HT1080 (cell line): ENCODE measurements around the gene FNDC10. TPM values are rescaled to one million over a fixed set of nuclear protein-coding genes. Genes with fewer than 3 reads are reported as not detected.

Source experiments
- DNase-seq: peaks from one replicate; pipeline ENCODE4 v3.0.0-alpha.2; 2015; ENCODE audit warnings: low read depth
- total RNA-seq: library from RNA; depleted of rRNA; stranded (reverse); fragments of >200 nt; shearing (Covaris generic); gene quantifications from 2 replicates; pipeline ENCODE4 v1.2.3, GENCODE V29; 2014

FNDC10 gene
- total RNA-seq, 1 experiment from 2014 or later: 0.66 TPM

DNA sequence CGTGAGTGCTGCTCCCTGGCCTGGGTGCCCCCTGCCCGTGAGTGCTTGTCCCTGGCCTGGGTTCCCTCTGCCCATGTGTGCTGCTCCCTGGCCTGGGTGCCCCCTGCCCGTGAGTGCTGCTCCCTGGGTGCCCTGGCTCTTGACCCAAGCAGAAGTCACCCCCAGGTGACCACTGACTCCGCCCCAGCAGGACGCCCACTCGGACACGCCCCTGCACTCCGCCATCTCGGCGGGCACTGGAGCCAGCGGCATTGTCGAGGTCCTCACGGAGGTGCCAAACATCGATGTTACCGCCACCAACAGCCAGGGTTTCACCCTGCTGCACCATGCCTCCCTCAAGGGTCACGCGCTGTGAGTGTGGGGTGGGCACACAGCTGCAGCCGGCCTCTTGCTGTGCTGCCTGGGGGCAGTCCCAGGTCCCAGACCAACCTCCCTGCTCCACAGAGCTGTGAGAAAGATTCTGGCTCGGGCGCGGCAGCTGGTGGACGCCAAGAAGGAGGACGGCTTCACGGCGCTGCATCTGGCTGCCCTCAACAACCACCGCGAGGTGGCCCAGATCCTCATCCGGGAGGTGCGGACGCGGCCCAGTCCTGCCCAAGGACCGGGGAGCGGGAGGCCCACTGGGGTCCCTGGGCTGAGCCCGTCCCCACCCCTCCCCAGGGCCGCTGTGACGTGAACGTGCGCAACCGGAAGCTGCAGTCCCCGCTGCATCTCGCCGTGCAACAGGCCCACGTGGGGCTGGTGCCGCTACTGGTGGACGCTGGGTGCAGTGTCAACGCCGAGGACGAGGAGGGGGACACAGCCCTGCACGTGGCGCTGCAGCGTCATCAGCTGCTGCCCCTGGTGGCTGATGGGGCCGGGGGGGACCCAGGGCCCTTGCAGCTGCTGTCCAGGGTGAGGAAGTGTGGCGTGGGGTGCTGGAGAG lies 28.2 kb upstream of the FNDC10 start:
- DNase-seq: no peak

- DNase-seq: no peak
Observed at GRCh38 chr1:1627261-1627828, 27.4 kb upstream of the FNDC10 start.

- DNase-seq: no peak
Observed at GRCh38 chr1:1626207-1627141, 26.5 kb upstream of the FNDC10 start.

DNA sequence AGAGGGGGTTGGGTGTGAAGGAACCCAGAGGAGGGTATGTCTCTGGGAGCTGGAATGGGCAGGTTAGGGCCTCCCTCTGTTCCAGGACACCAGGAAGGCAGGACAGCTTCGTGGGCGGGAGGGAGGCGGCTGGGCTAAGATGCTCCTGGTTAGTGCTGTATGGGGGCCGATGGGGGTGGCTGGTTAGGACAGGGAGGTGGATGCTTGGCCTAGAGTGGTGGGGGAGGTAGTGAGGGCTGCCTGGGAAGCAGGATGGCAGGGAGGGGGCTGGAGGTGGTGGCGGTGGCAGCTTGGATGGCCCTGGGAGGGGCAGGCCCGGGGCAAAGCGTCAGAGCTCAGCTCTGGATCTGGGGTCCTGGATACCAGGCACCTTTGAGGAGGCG lies 25.9 kb upstream of the FNDC10 start:
- DNase-seq: no peak

GRCh38 chr1:1625404-1625775 lies 25.5 kb upstream of the FNDC10 start:
- DNase-seq: no peak

GRCh38 chr1:1624443-1625403 lies 24.8 kb upstream of the FNDC10 start:
- no peak for DNase-seq

- no peak for DNase-seq
Observed at GRCh38 chr1:1623631-1624442, 23.9 kb upstream of the FNDC10 start.

- no peak for DNase-seq
Observed at GRCh38 chr1:1623181-1623630, 23.3 kb upstream of the FNDC10 start.

DNA sequence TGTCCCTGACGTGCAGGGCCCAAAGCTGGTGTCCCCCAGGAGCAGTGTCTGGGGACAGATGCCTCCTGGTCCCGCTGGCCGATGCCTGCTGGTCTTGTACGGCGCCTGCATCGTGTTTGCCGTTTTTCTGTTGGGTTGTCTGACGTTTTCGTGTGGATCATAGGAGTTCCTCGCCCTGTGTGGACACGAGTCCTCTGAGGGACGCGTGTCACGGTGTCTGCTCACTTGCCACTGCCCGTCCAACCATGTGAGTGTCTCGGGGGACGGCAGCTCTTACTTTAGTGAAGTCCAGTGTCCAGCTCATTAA lies 22.8 kb upstream of the FNDC10 start:
- DNase-seq: no peak

DNA sequence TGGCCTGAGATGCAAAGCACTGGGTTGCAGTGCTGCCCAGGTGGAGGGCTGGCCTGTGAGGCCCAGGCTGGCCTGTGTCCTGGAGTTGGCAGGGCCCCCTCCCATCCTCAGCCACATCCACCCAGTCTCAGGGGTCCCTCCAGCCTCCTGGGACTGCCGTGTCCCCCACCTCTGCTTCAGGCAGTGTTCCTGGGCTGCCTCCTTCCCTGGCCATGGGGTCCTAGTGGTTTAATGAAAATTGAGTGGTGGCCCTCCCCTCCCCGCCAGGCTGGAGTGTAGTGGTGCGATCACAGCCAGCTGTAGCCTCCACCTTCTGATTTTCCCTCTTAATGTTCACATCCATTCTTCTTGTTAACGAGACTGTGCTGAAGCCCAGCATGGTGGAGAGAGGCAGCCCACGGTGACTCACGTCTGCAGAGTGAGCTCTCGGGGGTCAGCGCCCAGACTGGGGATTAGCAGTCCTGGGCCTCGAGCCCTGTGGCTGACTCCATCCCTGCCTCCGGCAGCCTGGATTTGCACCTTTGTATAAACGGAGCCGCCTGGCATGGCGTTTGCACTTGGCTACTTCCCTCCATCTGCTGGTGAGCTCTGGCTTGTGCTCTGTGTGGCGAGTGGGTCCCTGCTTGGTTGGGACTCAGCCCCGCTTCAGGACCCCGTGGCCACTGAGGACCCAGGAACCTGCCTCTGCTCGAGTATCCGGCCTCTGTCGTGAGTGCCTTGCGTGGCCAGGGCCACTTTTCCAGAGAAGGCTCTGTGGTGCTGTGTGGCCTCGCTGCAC lies 22.3 kb upstream of the FNDC10 start:
- DNase-seq: no peak

DNA sequence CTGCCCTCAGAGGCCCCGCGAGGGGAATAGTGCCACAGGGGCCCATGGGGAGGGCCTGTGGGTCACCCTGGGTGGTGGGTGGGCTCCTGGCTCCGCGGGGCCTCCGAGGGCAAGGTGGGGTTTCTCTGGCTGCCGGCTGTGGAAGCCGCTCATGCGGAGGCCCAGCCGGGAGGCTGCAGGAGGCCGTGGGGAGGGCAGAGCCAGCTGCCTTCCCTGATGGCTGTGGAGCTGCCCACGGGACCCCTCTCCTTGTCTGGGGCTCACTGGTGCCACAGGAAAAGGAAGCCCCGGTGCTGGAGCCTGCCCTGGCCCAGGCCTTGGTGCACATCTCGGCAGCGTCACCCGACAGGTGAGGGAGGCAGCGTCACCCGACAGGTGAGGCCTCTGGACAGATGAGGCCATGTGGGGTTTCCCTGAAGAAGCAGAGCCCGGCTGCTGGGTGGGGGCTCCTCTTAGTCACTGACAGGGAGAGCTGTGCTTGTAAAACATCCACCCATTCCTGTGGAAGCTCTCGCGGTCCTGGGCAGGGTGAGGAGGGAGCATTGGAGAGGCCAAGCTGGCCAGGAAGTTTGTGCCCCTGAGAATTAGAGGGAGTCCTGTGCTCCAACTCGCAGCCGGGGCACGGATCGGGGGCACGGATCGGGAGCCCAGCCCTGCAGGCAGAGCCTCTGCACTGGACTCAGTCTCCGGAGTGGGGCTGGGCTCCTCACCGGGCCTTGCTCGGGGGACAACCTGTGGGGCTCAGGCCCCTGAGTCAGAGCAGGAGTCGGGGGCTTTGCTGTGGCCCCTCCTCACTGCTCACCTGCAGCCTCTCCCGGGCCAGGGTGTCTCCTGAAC lies 21.5 kb upstream of the FNDC10 start:
- no peak for DNase-seq

DNA sequence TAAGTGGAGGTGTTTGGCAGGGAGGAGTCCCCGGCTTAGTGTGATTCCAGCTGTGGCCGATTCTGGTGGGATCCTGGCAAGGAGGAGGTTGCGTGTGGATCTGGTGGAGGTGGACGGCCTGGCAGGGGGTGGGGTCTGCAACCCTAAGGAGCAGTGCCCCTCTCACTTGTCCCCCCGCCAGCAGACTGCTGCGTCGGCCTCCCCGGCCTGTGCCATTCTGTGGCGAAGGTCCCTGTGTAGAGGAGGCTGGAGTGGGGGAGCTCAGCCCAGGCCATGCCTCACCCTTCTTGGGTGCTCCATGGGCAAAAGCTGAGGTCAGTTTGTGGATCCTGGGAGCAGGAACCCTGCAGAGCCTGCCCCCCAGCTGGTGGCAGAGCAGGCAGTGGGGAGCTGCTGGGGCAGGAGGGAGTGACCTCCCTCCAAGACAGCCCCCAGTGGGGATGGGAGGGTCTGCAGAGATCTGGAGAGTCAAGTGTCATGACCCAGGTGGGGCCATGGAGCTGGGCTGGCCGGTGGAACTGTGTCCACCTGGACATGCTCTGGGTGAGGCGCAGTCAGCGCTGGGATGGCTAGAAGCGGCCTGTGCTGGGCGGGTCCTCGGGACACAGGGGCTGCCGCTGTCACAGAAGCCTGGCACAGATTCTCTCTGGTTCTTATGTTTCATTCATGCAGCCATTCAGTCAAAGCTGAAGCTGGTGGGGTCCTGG lies 20.7 kb upstream of the FNDC10 start:
- no peak for DNase-seq

- DNase-seq: no peak
Observed at GRCh38 chr1:1619917-1620361, 20.0 kb upstream of the FNDC10 start.

DNA sequence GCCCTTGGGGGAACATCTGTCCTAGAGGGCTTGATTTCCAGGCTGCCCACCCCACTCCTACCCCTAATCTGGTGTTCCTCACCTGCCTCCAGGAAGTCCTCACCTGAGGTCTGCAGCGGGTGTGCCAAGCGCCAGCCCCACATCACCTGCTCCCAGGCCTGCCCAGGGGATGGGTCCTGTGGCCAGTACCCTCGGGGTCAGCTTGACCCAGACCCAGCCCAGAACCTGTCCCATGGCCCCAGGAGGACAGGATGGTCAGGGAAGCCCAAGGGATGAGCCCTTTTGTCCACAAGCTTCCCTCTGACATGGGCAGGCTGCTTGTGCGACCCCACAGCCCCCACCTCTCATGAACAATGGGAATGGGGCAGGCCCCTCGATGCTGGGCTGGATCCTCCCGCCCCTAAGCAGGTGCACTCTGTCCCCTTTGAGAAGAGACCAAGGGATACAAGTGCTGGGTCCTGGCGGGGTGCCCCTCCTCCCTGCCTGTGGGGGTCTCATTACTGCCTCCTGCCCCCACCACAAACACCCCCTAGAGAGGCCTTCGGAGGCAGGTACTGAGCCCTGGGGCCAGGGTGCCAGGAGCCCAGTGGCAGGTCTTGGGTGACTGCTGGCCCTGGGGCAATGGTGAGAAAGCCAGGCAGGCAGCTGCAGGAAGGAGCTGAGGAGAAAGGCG lies 18.6 kb upstream of the FNDC10 start:
- no peak for DNase-seq

- no peak for DNase-seq
Observed at GRCh38 chr1:1617925-1618324, 18.0 kb upstream of the FNDC10 start.

- DNase-seq: no peak
Observed at GRCh38 chr1:1617516-1617915, 17.6 kb upstream of the FNDC10 start.

GRCh38 chr1:1616838-1617237 lies 16.9 kb upstream of the FNDC10 start:
- DNase-seq: no peak
